ENCODE data around the gene TLX2. TPM values are rescaled to one million over a fixed set of nuclear protein-coding genes. Genes with fewer than 3 reads are reported as not detected.

TLX2 gene
- total RNA-seq, 1 experiment from 2014 or later: not detected

DNA sequence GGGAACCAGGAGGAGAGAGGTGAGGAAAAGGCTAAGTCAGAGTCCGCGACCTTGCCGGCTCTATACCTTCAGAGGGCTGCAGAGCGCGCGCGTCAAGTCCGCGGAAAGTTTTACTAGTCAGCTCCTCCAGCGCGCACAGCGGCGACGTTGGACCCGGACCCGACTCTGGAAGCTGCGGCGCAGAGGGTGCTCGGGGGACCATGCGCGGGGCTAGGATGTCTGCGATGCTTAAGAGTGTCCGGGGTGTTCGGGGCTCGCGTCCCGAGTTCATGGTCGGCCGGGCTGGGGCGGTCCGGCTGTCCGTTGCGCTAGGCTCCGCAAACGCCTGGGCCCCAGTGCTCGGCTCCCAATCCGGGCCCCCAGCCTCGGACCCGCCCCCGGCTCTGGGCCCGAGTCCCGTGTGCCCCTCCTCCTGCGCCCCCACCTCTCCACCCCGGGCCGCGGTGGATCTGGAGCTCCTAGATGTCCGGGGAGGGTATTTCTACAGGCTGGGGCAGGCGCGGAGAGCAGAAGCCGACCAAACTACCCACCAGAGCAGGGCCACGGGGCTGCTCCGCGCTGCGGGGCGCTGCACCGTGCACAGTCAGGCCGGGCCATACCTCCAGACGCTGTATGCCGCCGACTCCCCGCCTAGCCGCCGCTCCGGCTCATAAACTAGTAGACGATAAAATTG is 14.8 kb upstream of the TLX2 start, which contains the start of gene LBX2:
LBX2 (minus strand) TSS at position 337 of the 673 bp plus-strand sequence; CDS start at position 271, 66 bp downstream.
- TF ChIP-seq, protein P1, sequence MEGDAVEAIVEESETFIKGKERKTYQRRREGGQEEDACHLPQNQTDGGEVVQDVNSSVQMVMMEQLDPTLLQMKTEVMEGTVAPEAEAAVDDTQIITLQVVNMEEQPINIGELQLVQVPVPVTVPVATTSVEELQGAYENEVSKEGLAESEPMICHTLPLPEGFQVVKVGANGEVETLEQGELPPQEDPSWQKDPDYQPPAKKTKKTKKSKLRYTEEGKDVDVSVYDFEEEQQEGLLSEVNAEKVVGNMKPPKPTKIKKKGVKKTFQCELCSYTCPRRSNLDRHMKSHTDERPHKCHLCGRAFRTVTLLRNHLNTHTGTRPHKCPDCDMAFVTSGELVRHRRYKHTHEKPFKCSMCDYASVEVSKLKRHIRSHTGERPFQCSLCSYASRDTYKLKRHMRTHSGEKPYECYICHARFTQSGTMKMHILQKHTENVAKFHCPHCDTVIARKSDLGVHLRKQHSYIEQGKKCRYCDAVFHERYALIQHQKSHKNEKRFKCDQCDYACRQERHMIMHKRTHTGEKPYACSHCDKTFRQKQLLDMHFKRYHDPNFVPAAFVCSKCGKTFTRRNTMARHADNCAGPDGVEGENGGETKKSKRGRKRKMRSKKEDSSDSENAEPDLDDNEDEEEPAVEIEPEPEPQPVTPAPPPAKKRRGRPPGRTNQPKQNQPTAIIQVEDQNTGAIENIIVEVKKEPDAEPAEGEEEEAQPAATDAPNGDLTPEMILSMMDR (IDR thresholded peaks at IDR 0.05; ENCODE audit: unreplicated experiment): no peak
- no TSS peak for BruUV-seq (replicated peaks)
- H3K9me3 Mint-ChIP-seq (ENCODE audit: low read depth, unreplicated experiment): no peaks in the 10 kb centered on the region
- peaks cover 15% of the 10 kb centered on the region for H3K27me3 Mint-ChIP-seq (ENCODE audit: unreplicated experiment)
- intact Hi-C loops (cut with micrococcal nuclease; ENCODE audit: unreplicated experiment): no loop called here
- DNase-seq: no peak
- peaks cover 50% of the 10 kb centered on the region for H3K36me3 Mint-ChIP-seq (ENCODE audit: insufficient read depth, unreplicated experiment)
- H3K4me3 Mint-ChIP-seq (ENCODE audit: low read depth, unreplicated experiment): peak within 1 kb of the TSS; percentile 58
- peak within 1 kb of the TSS; percentile 33 for H3K27ac Mint-ChIP-seq (ENCODE audit: unreplicated experiment)
- CTCF ChIA-PET: interaction anchor here (0.6 kb wide), 1 partner anchor 33 kb away, joined by 4 read pairs; no protein-coding TSS in a partner anchor
- peaks cover 31% of the 10 kb centered on the region for H3K4me1 Mint-ChIP-seq (ENCODE audit: low read depth, unreplicated experiment)

DNA sequence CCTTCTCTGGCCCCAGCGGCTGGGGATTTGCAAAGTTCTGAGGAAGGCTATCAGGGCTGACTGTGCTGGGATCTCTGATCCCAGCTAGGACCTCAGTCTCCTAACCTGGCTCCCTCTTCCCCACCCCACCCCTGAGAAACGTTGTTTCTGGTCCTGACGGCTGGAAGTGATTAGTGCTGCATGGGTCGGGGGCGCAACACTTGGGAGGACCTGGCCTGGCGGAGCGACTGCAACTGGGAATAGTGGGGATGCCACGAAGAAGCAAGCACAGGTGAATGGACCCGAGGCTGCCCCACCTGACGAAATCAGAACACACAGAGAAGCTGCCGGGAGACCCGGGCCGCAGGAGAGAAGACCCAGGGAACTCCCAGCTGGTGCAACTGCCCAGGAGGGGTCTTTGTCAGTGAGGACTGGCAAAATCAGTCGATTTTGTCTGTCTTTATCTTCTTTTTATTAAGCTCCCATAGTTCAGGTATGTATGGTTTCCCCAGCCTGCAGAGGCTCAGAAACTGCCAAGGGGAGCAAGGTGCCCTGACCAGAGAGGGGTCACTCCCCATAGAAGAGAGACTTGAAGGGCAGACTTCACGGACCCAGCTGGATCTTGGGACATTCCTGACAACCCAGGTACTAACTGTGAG is 14.2 kb upstream of the TLX2 start:
- Mint-ChIP-seq H3K27me3 (ENCODE audit: unreplicated experiment) (peaks cover 15% of the 10 kb centered on the region), H3K27ac (ENCODE audit: unreplicated experiment) (no peak overlapping the region)

DNA sequence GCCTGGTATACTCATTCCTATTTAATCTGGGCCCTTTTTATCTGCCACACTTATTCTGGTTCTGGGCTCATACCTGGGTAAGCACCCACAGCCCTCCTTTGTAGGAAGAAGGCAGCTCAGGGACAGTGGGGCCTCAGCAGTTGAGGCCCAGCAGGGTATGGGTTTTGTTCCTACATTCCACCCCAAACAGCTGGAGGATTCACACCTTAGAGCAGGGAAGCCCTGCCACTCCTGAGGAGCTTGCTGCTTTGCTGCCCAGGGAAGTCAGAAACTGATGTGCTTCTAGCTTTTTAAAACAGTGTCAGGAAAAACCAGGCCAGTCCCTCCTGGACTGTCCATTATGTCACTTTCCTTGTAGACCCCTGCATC is 13.7 kb upstream of the TLX2 start:
- BruUV-seq (replicated peaks): no TSS peak
- TF ChIP-seq, protein P1 (IDR thresholded peaks at IDR 0.05; ENCODE audit: unreplicated experiment): no peak
- H3K27ac Mint-ChIP-seq (ENCODE audit: unreplicated experiment): no peak overlapping the region
- H3K27me3 Mint-ChIP-seq (ENCODE audit: unreplicated experiment): peaks cover 15% of the 10 kb centered on the region
- H3K4me1 Mint-ChIP-seq (ENCODE audit: low read depth, unreplicated experiment): peaks cover 42% of the 10 kb centered on the region
- CTCF ChIA-PET: interaction anchor here (0.6 to 1.0 kb wide), 2 partner anchors 13 to 14 kb away, joined by 3 to 5 read pairs; partner anchors contain the start of gene TLX2
- intact Hi-C loops (cut with micrococcal nuclease; ENCODE audit: unreplicated experiment): no loop called here
- H3K4me3 Mint-ChIP-seq (ENCODE audit: low read depth, unreplicated experiment): no peak overlapping the region
- DNase-seq: no peak
- peaks cover 57% of the 10 kb centered on the region for H3K36me3 Mint-ChIP-seq (ENCODE audit: insufficient read depth, unreplicated experiment)
- H3K9me3 Mint-ChIP-seq (ENCODE audit: low read depth, unreplicated experiment): no peaks in the 10 kb centered on the region

More for the DNA sequence above, 14.2 kb upstream of the TLX2 start:
- Mint-ChIP-seq H3K36me3 (ENCODE audit: insufficient read depth, unreplicated experiment) (peaks cover 56% of the 10 kb centered on the region), H3K9me3 (ENCODE audit: low read depth, unreplicated experiment) (no peaks in the 10 kb centered on the region), H3K4me3 (ENCODE audit: low read depth, unreplicated experiment) (no peak overlapping the region), H3K4me1 (ENCODE audit: low read depth, unreplicated experiment) (peaks cover 37% of the 10 kb centered on the region)
- intact Hi-C loops (cut with micrococcal nuclease; ENCODE audit: unreplicated experiment): no loop called here
- CTCF ChIA-PET: interaction anchor here (0.6 kb wide), 1 partner anchor 14 kb away, joined by 5 read pairs; the partner anchor contains the start of gene TLX2
- TF ChIP-seq, protein P1 (IDR thresholded peaks at IDR 0.05; ENCODE audit: unreplicated experiment): no peak
- BruUV-seq (replicated peaks): no TSS peak
- DNase-seq: no peak

DNA sequence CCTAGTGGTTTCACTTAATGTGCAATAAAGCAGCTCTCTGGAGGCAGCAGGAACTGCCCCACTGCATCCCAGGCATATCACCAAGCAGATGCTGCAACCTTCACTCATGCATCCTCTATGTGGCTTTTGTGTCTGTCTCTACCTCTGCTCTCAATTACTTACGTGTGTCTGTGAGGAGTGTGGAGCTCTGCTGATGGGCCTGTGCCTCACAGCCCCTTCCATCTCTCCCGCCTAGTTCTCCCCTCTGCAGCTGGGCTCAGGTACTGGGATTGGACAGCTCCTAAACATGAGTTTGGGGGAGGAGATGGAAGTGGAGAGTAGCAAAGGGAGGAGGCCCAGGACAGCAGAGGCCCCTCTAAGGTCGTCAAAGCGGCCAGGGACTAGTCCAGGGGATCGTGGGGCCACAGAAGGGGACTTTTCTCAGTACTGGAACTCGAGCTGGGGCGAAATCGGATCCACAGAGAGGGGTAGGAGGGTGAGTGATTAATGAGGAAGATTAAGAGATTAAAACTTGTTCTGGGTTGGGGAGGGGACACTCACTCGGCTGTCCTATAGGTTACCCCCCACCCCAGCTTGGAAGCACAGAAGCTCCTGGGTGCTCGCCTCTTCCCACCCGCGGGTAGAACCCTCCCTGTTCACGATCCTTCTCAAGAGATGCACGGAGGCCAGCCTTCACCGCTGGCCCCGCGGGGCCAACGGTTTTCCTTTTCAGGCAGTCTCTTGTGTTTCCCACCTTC is 12.7 kb upstream of the TLX2 start:
- no peak for DNase-seq
- H3K27me3 Mint-ChIP-seq (ENCODE audit: unreplicated experiment): peaks cover 15% of the 10 kb centered on the region
- peaks cover 43% of the 10 kb centered on the region for H3K4me1 Mint-ChIP-seq (ENCODE audit: low read depth, unreplicated experiment)
- H3K9me3 Mint-ChIP-seq (ENCODE audit: low read depth, unreplicated experiment): no peaks in the 10 kb centered on the region
- H3K36me3 Mint-ChIP-seq (ENCODE audit: insufficient read depth, unreplicated experiment): peaks cover 60% of the 10 kb centered on the region
- CTCF ChIA-PET: interaction anchor here (0.5 to 1.0 kb wide), 3 partner anchors 14 to 597 kb away, joined by 3 to 4 read pairs (median 3); no protein-coding TSS in a partner anchor
- no TSS peak for BruUV-seq (replicated peaks)
- intact Hi-C loops (cut with micrococcal nuclease; ENCODE audit: unreplicated experiment): no loop called here
- TF ChIP-seq, protein P1 (IDR thresholded peaks at IDR 0.05; ENCODE audit: unreplicated experiment): no peak
- peak overlapping the region; percentile 84 for H3K4me3 Mint-ChIP-seq (ENCODE audit: low read depth, unreplicated experiment)
- no peak overlapping the region for H3K27ac Mint-ChIP-seq (ENCODE audit: unreplicated experiment)

Measured in Calu3 (cell line).